ENCODE data around the gene UNC93A. TPM values are rescaled to one million over a fixed set of nuclear protein-coding genes. Genes with fewer than 3 reads are reported as not detected.
"Not testable (repeated sequence)": the region's sequence is repeated elsewhere in the genome, so short reads cannot be mapped to it uniquely, and the experiment has no call there.

The UNC93A gene
- total RNA-seq (not detected in 2 replicates), polyA plus RNA-seq (not detected in 2 replicates), polyA minus RNA-seq (not detected in 2 replicates), Bru-seq, nascent RNA (not detected), BruChase-seq, experiment 1, labeled RNA remaining after a 6-hour chase (not detected), BruChase-seq, experiment 2, labeled RNA remaining after a 2-hour chase (not detected)
- not detected in 2 replicates for polyA plus RNA-seq (2011; cell fraction: cytosol; rRNA removed)
- not detected in 2 replicates for polyA plus RNA-seq (2011; cell fraction: nucleus; rRNA removed)
- polyA plus RNA-seq (2012) = not detected in 2 replicates
- polyA minus RNA-seq (2011; cell fraction: cytosol; rRNA and poly(A)+ RNA removed) = not detected
- 0.58 TPM in 1 of 2 replicates, not detected in the other for polyA minus RNA-seq (2011; cell fraction: nucleus; rRNA and poly(A)+ RNA removed)
- long read RNA-seq = 0 reads

DNA sequence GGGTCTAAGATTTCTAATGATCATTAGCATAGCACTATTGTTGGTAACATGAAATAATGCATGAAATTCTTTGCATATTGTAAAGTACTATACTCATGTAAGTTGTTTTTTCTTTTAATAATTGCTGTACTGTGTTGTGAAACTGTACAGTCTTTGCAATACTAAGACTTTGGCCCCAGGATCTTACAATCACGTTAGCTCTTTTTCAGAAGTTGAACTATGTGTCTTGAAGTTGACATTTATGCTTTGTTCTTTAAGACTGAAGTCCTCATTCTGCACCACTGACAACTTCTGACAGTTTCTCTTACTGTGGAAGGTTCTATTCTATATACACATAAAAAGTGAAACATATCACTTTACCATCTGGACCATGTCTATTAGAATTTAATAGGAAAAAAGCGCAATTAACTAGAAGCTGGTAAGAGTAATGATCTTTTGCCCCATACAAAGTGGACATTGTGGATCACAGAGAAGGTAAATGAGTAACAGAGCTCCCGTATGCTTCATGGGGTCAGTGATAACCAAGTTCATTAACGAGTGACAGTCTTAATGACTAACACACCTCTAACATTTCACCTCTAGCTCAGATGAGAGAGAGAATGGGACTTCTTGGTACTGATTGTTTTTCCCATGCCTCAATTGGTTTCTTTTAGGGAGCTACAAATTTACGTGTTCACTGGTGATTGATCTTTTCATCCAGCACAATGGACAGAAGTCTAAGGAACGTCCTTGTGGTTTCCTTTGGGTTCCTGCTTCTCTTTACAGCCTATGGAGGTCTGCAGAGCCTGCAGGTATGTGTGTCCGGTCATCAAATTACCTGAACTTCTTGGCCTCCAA is at the start of gene UNC93A:
TSS of gene UNC93A (plus strand) at position 530 of the 837 bp plus-strand sequence. CDS start at position 705, 175 bp downstream.
- no peaks in the 10 kb centered on the region for H3K4me1 ChIP-seq (ENCODE audit: control insufficient read depth, extremely low read depth, insufficient read depth, low read length)
- CTCF ChIA-PET = interaction anchor here (2.1 kb wide), 2 partner anchors 61 to 72 kb away, joined by 14 to 19 read pairs; no protein-coding TSS in a partner anchor
- FAIRE-seq (no peak), DNase-seq (ENCODE audit: low read depth, low spot score) (no peak)
- no peak within 1 kb of the TSS for H3K27ac ChIP-seq (ENCODE audit: insufficient read depth, low read depth, low read length)
- no peaks in the 10 kb centered on the region for H3K36me3 ChIP-seq (ENCODE audit: control insufficient read depth in 2 of 2, extremely low read depth in 1 of 2, insufficient read depth in 2 of 2, low read length in 2 of 2)
- no peak for TF ChIP-seq EZH2 (IDR thresholded peaks at IDR 0.05; ENCODE audit: borderline replicate concordance, low read depth, low read length, severe bottlenecking)
- TF ChIP-seq, protein P1, sequence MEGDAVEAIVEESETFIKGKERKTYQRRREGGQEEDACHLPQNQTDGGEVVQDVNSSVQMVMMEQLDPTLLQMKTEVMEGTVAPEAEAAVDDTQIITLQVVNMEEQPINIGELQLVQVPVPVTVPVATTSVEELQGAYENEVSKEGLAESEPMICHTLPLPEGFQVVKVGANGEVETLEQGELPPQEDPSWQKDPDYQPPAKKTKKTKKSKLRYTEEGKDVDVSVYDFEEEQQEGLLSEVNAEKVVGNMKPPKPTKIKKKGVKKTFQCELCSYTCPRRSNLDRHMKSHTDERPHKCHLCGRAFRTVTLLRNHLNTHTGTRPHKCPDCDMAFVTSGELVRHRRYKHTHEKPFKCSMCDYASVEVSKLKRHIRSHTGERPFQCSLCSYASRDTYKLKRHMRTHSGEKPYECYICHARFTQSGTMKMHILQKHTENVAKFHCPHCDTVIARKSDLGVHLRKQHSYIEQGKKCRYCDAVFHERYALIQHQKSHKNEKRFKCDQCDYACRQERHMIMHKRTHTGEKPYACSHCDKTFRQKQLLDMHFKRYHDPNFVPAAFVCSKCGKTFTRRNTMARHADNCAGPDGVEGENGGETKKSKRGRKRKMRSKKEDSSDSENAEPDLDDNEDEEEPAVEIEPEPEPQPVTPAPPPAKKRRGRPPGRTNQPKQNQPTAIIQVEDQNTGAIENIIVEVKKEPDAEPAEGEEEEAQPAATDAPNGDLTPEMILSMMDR (IDR thresholded peaks at IDR 0.05; ENCODE audit: extremely low read depth in 1 of 2, insufficient read depth in 1 of 2, low read depth in 1 of 2, low read length in 2 of 2) = no peak
- no peak for TF ChIP-seq POLR2A (IDR thresholded peaks at IDR 0.05; ENCODE audit: low read depth, low read length)
- TF ChIP-seq, protein P2, sequence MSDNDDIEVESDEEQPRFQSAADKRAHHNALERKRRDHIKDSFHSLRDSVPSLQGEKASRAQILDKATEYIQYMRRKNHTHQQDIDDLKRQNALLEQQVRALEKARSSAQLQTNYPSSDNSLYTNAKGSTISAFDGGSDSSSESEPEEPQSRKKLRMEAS (IDR thresholded peaks at IDR 0.05; ENCODE audit: insufficient read depth, insufficient read length) = no peak
- no peak for TF ChIP-seq FOS (IDR thresholded peaks at IDR 0.05; ENCODE audit: borderline replicate concordance, insufficient read depth, low read length)
- dilution Hi-C loops (cut with MboI; ENCODE audit: extremely low pct_ligation_motif_present, low sequenced_read_pairs) = no loop called here
- H3K4me3 ChIP-seq (replicated peaks in 1 of 3; ENCODE audit: insufficient read depth in 1 of 3, low read depth in 1 of 3, low read length in 3 of 3) = no peak within 1 kb of the TSS
- no peak within 1 kb of the TSS for H2AFZ ChIP-seq (ENCODE audit: low read depth, low read length)
- no peaks in the 10 kb centered on the region for H3K9me1 ChIP-seq (replicated peaks; ENCODE audit: control insufficient read depth, extremely low read depth, insufficient read depth, low read length)
- no peak within 1 kb of the TSS for H3K4me2 ChIP-seq (ENCODE audit: insufficient read depth, low read length)
- no peaks in the 10 kb centered on the region for H3K27me3 ChIP-seq (ENCODE audit: control insufficient read depth in 2 of 2, insufficient read depth in 2 of 2, low read length in 2 of 2)
- H4K20me1 ChIP-seq (replicated peaks; ENCODE audit: control insufficient read depth, extremely low read depth, insufficient read depth, low read length) = no peaks in the 10 kb centered on the region
- BruUV-seq (replicated peaks) = no TSS peak
- H3K79me2 ChIP-seq (ENCODE audit: control insufficient read depth, insufficient read depth, low read length) = no peaks in the 10 kb centered on the region
- H3K9me3 ChIP-seq (replicated peaks; ENCODE audit: control insufficient read depth, insufficient read depth, low read length) = no peaks in the 10 kb centered on the region
- H3K9ac ChIP-seq (replicated peaks; ENCODE audit: extremely low read depth, insufficient read depth, low read length) = no peak within 1 kb of the TSS
- POLR2A ChIA-PET = no interaction called here
- intact Hi-C loops (cut with micrococcal nuclease) = loop anchor here (2.0 kb wide), 1 partner anchor 60 kb away; no protein-coding TSS in a partner anchor

DNA sequence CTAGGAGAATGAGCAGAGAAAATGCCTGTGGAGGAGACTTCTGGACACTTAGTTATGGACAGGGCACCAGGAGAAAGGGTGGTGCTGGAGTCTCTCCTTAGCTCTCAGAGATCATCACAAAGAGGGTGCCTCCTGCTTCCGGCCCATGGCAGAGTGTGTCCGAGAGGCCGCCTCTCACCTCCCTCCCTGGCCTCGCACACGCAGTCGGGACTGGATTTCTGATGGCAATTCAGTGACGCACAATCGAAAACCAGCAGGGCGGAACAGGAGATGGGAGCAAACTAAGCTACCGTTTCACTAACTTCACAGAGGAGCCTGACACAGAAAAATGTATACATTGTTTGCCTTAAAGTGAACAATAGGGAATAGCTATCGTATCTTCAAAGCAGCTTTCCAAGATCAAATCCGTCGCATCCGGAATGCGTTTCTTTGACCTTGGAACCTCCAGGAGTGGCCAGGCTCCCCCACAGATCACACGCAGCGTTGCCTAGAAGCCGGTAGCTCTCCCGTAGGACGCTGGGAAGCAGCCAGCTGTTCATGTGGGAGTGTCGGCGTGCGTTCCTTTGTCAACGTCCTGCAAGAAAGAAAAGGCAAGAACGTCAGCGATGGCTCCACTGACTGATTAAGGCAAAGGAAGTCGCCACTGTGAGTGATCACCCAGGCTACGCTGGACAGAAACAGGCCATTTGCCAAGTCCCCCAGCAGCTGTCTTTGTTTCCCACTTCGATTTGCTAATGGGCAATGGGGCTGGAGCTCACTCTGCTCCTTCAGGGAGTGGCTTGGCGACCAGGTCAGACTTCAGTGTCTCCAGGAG is 49.6 kb upstream of the UNC93A start:
- H3K4me3 ChIP-seq (replicated peaks in 1 of 3; ENCODE audit: insufficient read depth in 1 of 3, low read depth in 1 of 3, low read length in 3 of 3); H3K27me3 ChIP-seq (ENCODE audit: control insufficient read depth in 2 of 2, insufficient read depth in 2 of 2, low read length in 2 of 2); H3K9me3 ChIP-seq (replicated peaks; ENCODE audit: control insufficient read depth, insufficient read depth, low read length); H3K27ac ChIP-seq (ENCODE audit: insufficient read depth, low read depth, low read length); H3K36me3 ChIP-seq (ENCODE audit: control insufficient read depth in 2 of 2, extremely low read depth in 1 of 2, insufficient read depth in 2 of 2, low read length in 2 of 2); POLR2A ChIA-PET; H2AFZ ChIP-seq (ENCODE audit: low read depth, low read length); H3K9me1 ChIP-seq (replicated peaks; ENCODE audit: control insufficient read depth, extremely low read depth, insufficient read depth, low read length); H3K4me2 ChIP-seq (ENCODE audit: insufficient read depth, low read length); H3K9ac ChIP-seq (replicated peaks; ENCODE audit: extremely low read depth, insufficient read depth, low read length); H4K20me1 ChIP-seq (replicated peaks; ENCODE audit: control insufficient read depth, extremely low read depth, insufficient read depth, low read length); BruUV-seq (replicated peaks); H3K4me1 ChIP-seq (ENCODE audit: control insufficient read depth, extremely low read depth, insufficient read depth, low read length); CTCF ChIA-PET; H3K79me2 ChIP-seq (ENCODE audit: control insufficient read depth, insufficient read depth, low read length); DNase-seq (ENCODE audit: low read depth, low spot score); intact Hi-C loops (cut with micrococcal nuclease); dilution Hi-C loops (cut with MboI; ENCODE audit: extremely low pct_ligation_motif_present, low sequenced_read_pairs): not testable (repeated sequence)
- peak; percentile 44 for FAIRE-seq
